ENCODE data around the gene INTS12. TPM values are rescaled to one million over a fixed set of nuclear protein-coding genes. Genes with fewer than 3 reads are reported as not detected.
"Not testable (repeated sequence)": the region's sequence is repeated elsewhere in the genome, so short reads cannot be mapped to it uniquely, and the experiment has no call there.

INTS12 gene
- total RNA-seq, 2 experiments from 2014 or later = 20.3 to 20.4 TPM

GRCh38 chr4:105712766-105713165 lies 4.3 kb upstream of the INTS12 start:
- no peak overlapping the region for H3K4me3 Mint-ChIP-seq
- no peaks in the 10 kb centered on the region for H3K27me3 Mint-ChIP-seq
- CTCF ChIA-PET = interaction anchor here (1.1 kb wide), 1 partner anchor 24 kb away, joined by 3 read pairs; no protein-coding TSS in a partner anchor

DNA sequence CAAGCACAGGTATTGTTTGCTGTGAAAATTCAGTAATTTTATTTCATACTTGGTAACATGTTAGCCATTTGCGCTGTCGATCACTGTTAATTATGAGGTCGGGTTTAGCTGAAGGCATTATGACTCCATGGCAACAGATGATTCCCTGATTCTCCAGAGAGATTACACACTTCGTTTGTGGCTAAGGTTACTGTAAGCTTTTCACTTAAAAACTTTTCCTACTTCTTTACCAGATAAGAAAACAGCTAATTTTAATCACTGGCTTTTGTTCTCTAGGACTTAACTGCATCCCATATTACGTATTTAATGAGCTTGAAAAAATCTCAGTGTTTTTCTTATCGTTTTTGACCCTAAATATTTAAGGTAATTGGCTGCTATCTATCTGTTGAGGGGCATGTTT lies 2.2 kb upstream of the INTS12 start:
- DNase-seq (no peak), ATAC-seq (no peak)
- H3K4me3 Mint-ChIP-seq = no peak overlapping the region
- no peaks in the 10 kb centered on the region for H3K27me3 Mint-ChIP-seq
- H3K27ac Mint-ChIP-seq = no peak overlapping the region
- CTCF ChIA-PET = interaction anchor here (0.7 kb wide), 1 partner anchor 418 kb away, joined by 3 read pairs; no protein-coding TSS in a partner anchor
- peaks cover 28% of the 10 kb centered on the region for H3K4me1 Mint-ChIP-seq
- H3K9me3 Mint-ChIP-seq (ENCODE audit: low read depth) = no peaks in the 10 kb centered on the region
- peaks cover 10% of the 10 kb centered on the region for H3K36me3 Mint-ChIP-seq

More at GRCh38 chr4:105712766-105713165, 4.3 kb upstream of the INTS12 start:
- DNase-seq = no peak
- Mint-ChIP-seq H3K4me1 (peaks cover 12% of the 10 kb centered on the region), H3K9me3 (ENCODE audit: low read depth) (no peaks in the 10 kb centered on the region), H3K36me3 (no peaks in the 10 kb centered on the region), H3K27ac (no peak overlapping the region)
- ATAC-seq = no peak

DNA sequence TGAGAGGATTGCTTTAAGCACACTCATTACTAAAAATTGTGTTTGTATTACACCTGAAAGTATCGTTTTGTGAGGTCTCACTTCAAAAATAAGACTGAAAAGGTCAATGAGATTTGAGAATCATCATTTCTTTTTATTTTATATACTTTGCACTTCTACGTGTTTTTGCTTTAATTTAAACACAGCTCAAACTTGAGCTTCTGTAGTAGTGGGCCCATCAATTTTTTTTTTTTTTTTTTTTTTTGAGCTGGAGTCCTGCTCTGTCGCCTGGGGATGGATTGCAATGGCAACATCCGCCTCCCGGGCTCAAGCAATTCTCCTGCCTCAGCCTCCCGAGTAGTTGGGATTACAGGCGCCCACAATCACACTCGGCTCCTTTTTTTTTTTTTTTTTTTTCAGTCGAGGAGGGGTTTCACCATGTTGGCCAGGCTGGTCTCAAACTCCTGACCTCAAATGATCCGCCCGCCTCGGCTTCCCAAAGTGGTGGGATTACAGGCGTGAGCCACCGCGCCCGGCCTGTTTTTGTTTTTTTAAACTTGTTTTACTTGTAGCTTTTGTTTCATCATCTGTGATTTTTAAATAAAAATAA lies 1.6 kb upstream of the INTS12 start:
- Mint-ChIP-seq H3K27ac (no peak overlapping the region), H3K4me3 (peak overlapping the region; percentile 99), H3K4me1 (peaks cover 29% of the 10 kb centered on the region), H3K9me3 (ENCODE audit: low read depth) (no peaks in the 10 kb centered on the region), H3K27me3 (no peaks in the 10 kb centered on the region), H3K36me3 (peaks cover 12% of the 10 kb centered on the region)
- no peak for ATAC-seq
- CTCF ChIA-PET = interaction anchor here (0.7 to 1.6 kb wide), 4 partner anchors 7 to 419 kb away, joined by 3 to 5 read pairs (median 3); no protein-coding TSS in a partner anchor
- DNase-seq = no peak

DNA sequence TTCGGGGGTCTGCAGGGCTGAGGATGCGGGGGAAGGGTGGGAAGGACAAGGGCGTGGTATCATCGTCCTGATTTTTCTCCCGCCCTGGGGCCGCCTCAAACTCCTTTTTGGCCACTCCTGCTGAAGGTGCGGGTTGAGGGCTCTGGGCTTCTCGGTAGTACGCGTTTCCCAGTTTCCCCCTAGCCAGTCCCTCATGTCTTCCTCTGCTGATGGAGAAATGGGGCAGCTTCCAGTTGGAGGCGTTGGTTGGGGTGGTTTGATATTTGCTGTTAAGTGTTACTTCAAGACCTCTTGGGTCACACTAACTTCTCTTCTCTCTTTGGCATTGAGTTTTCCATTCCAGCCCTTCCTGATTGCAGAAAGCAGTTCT lies 577 bp upstream of the INTS12 start:
- peaks cover 12% of the 10 kb centered on the region for H3K36me3 Mint-ChIP-seq
- H3K4me3 Mint-ChIP-seq = peak overlapping the region; percentile 99
- CTCF ChIA-PET = interaction anchor here (1.3 to 1.6 kb wide), 3 partner anchors 8 to 235 kb away, joined by 3 read pairs; partner anchors contain the start of gene PPA2
- H3K27me3 Mint-ChIP-seq = no peaks in the 10 kb centered on the region
- H3K27ac Mint-ChIP-seq = peak overlapping the region; percentile 84
- no peaks in the 10 kb centered on the region for H3K9me3 Mint-ChIP-seq (ENCODE audit: low read depth)
- peak; percentile 48 for DNase-seq
- peaks cover 29% of the 10 kb centered on the region for H3K4me1 Mint-ChIP-seq
- ATAC-seq = peak; percentile 41

- CTCF ChIA-PET = interaction anchor here (1.3 kb wide), 2 partner anchors 10 to 234 kb away, joined by 3 read pairs; partner anchors contain the start of gene PPA2
- no peak for DNase-seq
- Mint-ChIP-seq H3K36me3 (peaks cover 12% of the 10 kb centered on the region), H3K27ac (peak overlapping the region; percentile 93), H3K27me3 (no peaks in the 10 kb centered on the region), H3K4me1 (peaks cover 29% of the 10 kb centered on the region), H3K9me3 (ENCODE audit: low read depth) (no peaks in the 10 kb centered on the region), H3K4me3 (peak overlapping the region; percentile 99)
- ATAC-seq = no peak
These were observed 708 bp downstream of the INTS12 start for GRCh38 chr4:105707782-105708180.

- ATAC-seq = no peak
- no peak overlapping the region for H3K27ac Mint-ChIP-seq
- CTCF ChIA-PET = no interaction called here
These were observed 9.9 kb downstream of the INTS12 start for GRCh38 chr4:105698607-105699006.

GRCh38 chr4:105695832-105696231 lies 12.7 kb downstream of the INTS12 start:
- CTCF ChIA-PET; H3K4me3 Mint-ChIP-seq; ATAC-seq; H3K4me1 Mint-ChIP-seq; H3K27me3 Mint-ChIP-seq; DNase-seq; H3K9me3 Mint-ChIP-seq (ENCODE audit: low read depth); H3K27ac Mint-ChIP-seq: not testable (repeated sequence)
- H3K36me3 Mint-ChIP-seq = peaks cover 45% of the 10 kb centered on the region

More at GRCh38 chr4:105698607-105699006, 9.9 kb downstream of the INTS12 start:
- DNase-seq = no peak
- Mint-ChIP-seq H3K36me3 (peaks cover 33% of the 10 kb centered on the region), H3K9me3 (ENCODE audit: low read depth) (no peaks in the 10 kb centered on the region), H3K27me3 (no peaks in the 10 kb centered on the region), H3K4me1 (peaks cover 5% of the 10 kb centered on the region), H3K4me3 (no peak overlapping the region)

DNA sequence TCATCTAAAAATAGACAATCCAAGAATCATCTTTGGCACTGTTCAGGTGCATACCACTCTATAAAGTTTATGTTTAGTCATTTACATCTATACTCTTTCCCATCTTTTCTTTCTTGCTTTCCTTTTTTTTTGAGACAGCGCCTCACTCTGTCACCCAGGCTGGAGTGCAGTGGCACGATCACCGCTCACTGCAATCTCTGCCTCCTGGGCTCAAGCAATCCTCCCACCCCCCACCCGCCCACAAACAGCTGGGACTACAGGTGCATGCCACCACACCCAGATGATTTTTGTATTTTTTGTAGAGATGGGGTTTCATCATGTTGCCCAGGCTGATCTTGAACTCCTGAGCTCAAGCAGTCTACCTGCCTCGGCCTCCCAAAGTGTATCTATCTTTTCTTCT lies 13.7 kb downstream of the INTS12 start:
- H3K4me3 Mint-ChIP-seq; H3K27ac Mint-ChIP-seq; H3K4me1 Mint-ChIP-seq; ATAC-seq; H3K9me3 Mint-ChIP-seq (ENCODE audit: low read depth); CTCF ChIA-PET; DNase-seq; H3K27me3 Mint-ChIP-seq: not testable (repeated sequence)
- H3K36me3 Mint-ChIP-seq = peaks cover 49% of the 10 kb centered on the region

GRCh38 chr4:105686571-105686970 lies 21.9 kb downstream of the INTS12 start:
- CTCF ChIA-PET = no interaction called here
- Mint-ChIP-seq H3K27ac (no peak overlapping the region), H3K9me3 (ENCODE audit: low read depth) (no peaks in the 10 kb centered on the region), H3K4me3 (no peak overlapping the region), H3K27me3 (no peaks in the 10 kb centered on the region), H3K4me1 (no peaks in the 10 kb centered on the region), H3K36me3 (peaks cover 49% of the 10 kb centered on the region)
- ATAC-seq (no peak), DNase-seq (no peak)

DNA sequence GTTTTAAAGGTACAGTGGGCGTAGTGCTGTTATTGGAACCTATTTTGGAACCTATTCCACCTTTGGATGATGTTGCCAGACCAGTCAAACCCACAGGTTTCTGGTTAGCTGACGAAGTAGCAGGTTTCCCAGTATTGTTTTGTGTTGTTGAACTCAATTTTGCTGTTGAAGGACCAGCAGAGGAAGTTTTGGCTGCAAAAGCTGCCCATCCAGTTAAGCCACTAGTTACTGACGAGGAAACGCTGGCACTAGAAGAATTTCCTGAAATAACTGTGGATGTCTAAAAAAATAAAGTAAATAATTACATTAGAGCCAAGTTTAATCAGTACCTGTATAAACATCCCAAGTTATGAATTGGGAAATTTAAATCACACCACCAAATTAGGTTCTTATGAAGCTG lies 25.5 kb downstream of the INTS12 start:
- Mint-ChIP-seq H3K36me3 (peaks cover 30% of the 10 kb centered on the region), H3K4me1 (no peaks in the 10 kb centered on the region), H3K4me3 (no peak overlapping the region), H3K9me3 (ENCODE audit: low read depth) (no peaks in the 10 kb centered on the region), H3K27me3 (no peaks in the 10 kb centered on the region), H3K27ac (no peak overlapping the region)
- CTCF ChIA-PET = no interaction called here
- no peak for ATAC-seq
- no peak for DNase-seq

DNA sequence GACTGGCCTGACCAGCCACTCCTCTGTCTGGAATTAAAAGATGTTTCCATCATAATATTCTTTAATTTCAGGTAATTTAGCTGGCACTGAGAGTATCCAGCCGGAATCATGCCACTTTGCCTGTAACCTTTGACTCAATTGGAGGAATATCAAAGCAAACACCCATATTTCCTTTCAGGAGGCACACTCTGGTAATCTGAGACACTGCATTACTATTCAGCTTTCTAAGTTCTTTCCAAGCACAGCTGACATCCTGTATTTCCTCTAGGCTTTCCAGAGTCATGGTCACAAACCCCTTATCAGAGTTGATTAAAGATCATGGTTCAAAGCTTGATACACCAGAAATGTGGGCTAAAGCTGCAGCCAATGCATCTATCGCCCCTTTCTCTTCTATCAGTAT lies 29.3 kb downstream of the INTS12 start:
- no peak overlapping the region for H3K4me3 Mint-ChIP-seq

DNA sequence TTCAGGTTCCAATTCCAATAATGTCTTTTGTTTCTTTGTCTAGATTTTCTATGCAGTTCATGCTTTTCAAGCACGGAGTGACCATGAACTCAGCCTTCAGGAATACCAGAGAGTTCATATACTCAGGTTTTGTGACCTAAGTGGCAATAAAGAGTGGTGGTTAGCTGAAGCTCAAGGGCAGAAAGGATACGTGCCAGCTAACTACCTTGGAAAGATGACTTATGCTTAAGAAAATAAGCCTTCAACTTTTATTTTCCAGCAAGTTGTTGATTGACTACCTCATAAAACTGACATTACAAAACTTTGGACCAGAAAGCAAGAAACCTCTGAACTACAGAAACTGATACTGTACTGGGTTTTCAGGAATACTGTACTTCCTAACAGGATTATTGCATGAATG lies 30.8 kb downstream of the INTS12 start:
- DNase-seq (no peak), ATAC-seq (no peak)
- Mint-ChIP-seq H3K27ac (no peak overlapping the region), H3K4me3 (no peak overlapping the region), H3K9me3 (ENCODE audit: low read depth) (no peaks in the 10 kb centered on the region), H3K4me1 (no peaks in the 10 kb centered on the region), H3K36me3 (peaks cover 10% of the 10 kb centered on the region), H3K27me3 (peaks cover 9% of the 10 kb centered on the region)
- CTCF ChIA-PET = no interaction called here

More for the DNA sequence above, 29.3 kb downstream of the INTS12 start:
- ATAC-seq (no peak), DNase-seq (no peak)
- H3K36me3 Mint-ChIP-seq = peaks cover 19% of the 10 kb centered on the region
- H3K27ac Mint-ChIP-seq = no peak overlapping the region
- CTCF ChIA-PET = no interaction called here
- H3K9me3 Mint-ChIP-seq (ENCODE audit: low read depth) = no peaks in the 10 kb centered on the region
- no peaks in the 10 kb centered on the region for H3K27me3 Mint-ChIP-seq
- no peaks in the 10 kb centered on the region for H3K4me1 Mint-ChIP-seq

DNA sequence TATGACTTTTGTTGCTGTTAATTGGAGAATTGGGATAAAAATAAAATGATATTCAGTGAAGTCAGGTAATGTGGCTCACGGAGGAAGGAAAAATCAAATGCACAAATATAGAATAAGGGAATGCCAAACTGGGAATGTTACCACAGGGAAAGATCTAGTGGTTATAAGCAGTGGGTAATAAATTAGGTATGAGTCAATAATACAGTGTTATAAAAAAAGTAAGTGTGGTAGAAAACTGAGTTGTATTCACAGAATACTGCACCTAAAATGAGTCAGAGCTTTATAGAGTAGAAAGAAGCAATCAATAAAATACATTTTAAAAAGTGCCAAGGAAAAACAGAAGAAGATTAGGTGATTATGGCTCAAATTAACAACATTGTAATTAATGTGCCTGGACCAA lies 34.5 kb downstream of the INTS12 start:
- ATAC-seq (no peak), DNase-seq (no peak)
- no peak overlapping the region for H3K4me3 Mint-ChIP-seq
- H3K4me1 Mint-ChIP-seq = no peaks in the 10 kb centered on the region
- no peaks in the 10 kb centered on the region for H3K36me3 Mint-ChIP-seq
- H3K27me3 Mint-ChIP-seq = peaks cover 24% of the 10 kb centered on the region
- CTCF ChIA-PET = no interaction called here
- H3K27ac Mint-ChIP-seq = no peak overlapping the region
- no peaks in the 10 kb centered on the region for H3K9me3 Mint-ChIP-seq (ENCODE audit: low read depth)

DNA sequence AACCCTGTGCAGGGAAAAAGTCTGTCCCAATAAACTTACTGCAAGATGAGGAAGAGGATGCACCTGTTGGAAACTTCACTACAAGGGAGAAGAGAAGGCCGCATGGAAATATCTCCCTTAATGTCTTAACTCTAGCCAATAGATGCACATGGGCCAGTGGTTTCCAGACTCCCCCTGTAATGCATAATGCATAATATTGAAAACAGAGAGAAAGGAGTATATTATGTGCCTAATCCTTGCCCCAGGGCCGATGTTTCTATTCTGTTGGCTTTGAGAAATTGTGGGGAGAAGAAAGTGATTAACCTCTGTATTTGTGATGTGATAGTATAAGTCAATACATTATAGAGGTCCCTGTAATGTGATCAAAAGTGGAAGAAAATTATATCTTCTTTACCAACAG lies 37.2 kb downstream of the INTS12 start:
- ATAC-seq = no peak
- Mint-ChIP-seq H3K9me3 (ENCODE audit: low read depth) (no peaks in the 10 kb centered on the region), H3K27ac (no peak overlapping the region), H3K4me3 (no peak overlapping the region), H3K27me3 (peaks cover 28% of the 10 kb centered on the region), H3K4me1 (no peaks in the 10 kb centered on the region), H3K36me3 (no peaks in the 10 kb centered on the region)
- CTCF ChIA-PET = no interaction called here
- DNase-seq = no peak
